Activated gamma-delta T cell treated with anti-CD3 and anti-CD28 coated beads, Interleukin-2, amount 50 U/mL, for 16 hours (primary cell): ENCODE measurements around the gene REST.
A peak's percentile ranks its signal among the peaks of the same experiment; 100 is the strongest.
"Not testable (repeated sequence)": the region's sequence is repeated elsewhere in the genome, so short reads cannot be mapped to it uniquely, and the experiment has no call there.

ENCODE experiments used
- DNase-seq: peaks from one replicate; pipeline ENCODE4 v3.0.0-alpha.2; 2020; ENCODE audit warnings: low read depth

REST gene

GRCh38 chr4:56909086-56909894 lies 1.6 kb downstream of the REST start:
- DNase-seq = peak; percentile 22

GRCh38 chr4:56910172-56910967 lies 2.7 kb downstream of the REST start:
- no peak for DNase-seq

- DNase-seq = no peak
Measured at GRCh38 chr4:56914336-56914735, 6.6 kb downstream of the REST start.

GRCh38 chr4:56914977-56915376 lies 7.3 kb downstream of the REST start:
- not testable (repeated sequence) for DNase-seq

- no peak for DNase-seq
Measured at GRCh38 chr4:56927196-56927595, 19.5 kb downstream of the REST start.

- no peak for DNase-seq
Measured at GRCh38 chr4:56930638-56931037, 22.9 kb downstream of the REST start.

- DNase-seq = no peak
Measured at GRCh38 chr4:56931924-56932323, 24.2 kb downstream of the REST start.

- DNase-seq = no peak
Measured at GRCh38 chr4:56937262-56937661, 29.6 kb downstream of the REST start.

- not testable (repeated sequence) for DNase-seq
Measured at GRCh38 chr4:56939826-56940225, 32.1 kb downstream of the REST start.

GRCh38 chr4:56940403-56940802 lies 32.7 kb downstream of the REST start:
- no peak for DNase-seq

GRCh38 chr4:56940971-56941370 lies 33.3 kb downstream of the REST start:
- DNase-seq = no peak

- DNase-seq = no peak
Measured at GRCh38 chr4:56941403-56941802, 33.7 kb downstream of the REST start.

GRCh38 chr4:56953680-56954520 lies 46.2 kb downstream of the REST start:
- DNase-seq = no peak

- no peak for DNase-seq
Measured at GRCh38 chr4:56958111-56958517, 50.4 kb downstream of the REST start.

GRCh38 chr4:56959100-56959499 lies 51.4 kb downstream of the REST start:
- no peak for DNase-seq

GRCh38 chr4:56961107-56961500 lies 53.4 kb downstream of the REST start:
- DNase-seq = no peak

GRCh38 chr4:56971383-56971782 lies 63.7 kb downstream of the REST start:
- DNase-seq = no peak

- DNase-seq = no peak
Measured at GRCh38 chr4:56972389-56972788, 64.7 kb downstream of the REST start.

GRCh38 chr4:56972809-56973208 lies 65.1 kb downstream of the REST start:
- DNase-seq = no peak

GRCh38 chr4:56973336-56973735 lies 65.6 kb downstream of the REST start:
- no peak for DNase-seq

GRCh38 chr4:56976283-56976836 lies 68.7 kb downstream of the REST start:
- DNase-seq = no peak

GRCh38 chr4:56976837-56977320 lies 69.2 kb downstream of the REST start:
- peak; percentile 20 for DNase-seq
